ENCODE data around the gene PNKP.

PNKP gene

DNA sequence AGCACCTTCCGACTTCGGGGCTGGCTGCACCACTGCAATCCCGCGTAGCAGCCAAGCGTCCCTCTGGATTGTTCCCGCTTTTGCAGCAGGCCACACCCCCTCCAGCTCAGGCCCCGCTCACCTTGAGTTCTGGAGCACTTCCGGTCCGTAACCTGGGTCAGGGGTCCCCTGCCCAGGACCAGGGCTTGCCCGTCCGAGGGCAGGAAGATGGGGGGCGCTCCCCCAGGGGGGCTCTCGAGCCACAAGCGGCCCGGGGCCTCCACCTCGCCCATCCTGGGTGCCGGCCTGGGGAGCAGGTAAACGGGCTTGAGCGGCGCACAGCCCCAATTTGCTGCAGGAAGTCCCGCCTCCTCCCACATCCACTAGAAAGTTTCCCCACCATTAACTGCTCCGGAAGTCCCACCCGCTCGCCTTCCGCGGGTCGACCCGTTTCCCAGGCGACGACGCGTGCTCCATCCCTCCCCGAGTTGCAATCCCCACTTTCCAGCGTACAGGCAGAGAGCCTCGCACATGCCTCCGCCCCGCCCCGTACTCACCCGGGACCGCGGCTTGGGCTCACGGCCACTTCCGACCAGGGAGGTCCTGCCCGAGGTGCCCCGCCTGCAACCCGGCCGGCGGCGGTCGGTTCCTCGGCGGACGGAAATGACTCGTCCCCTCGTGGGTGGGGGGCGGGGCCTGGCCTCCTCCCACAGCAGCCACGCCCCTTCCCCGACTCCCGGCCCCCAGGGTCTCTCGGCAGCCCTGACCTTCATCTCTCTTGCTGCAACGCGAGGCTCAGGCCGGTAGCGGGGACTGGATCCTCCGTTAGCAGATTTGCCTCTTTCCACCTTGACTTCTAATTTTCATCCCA, at the start of gene PNKP:
Gene PNKP (minus strand): TSS at position 644 of the 850 bp plus-strand sequence. CDS start 372 bp downstream, at position 272.
- peak; percentile 84 for DNase-seq

DNA sequence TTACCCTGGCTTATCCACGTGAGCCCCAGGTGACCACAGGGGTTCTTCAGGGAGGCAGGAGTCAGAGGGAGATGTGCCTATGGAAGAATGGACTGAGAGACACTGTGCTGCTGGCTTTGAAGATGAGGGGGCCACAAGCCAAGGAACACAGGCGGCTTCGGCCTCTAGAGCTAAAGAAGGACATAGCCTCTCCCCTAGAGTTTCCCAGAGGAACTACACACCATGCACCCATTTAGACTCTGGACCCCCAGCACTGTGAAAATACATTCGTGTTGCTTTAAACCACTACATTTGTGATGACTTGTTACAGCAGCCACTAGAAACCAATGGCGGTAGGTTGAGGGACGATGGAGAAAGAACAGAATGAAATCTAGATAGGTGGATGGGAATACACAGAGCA, 47.9 kb upstream of the PNKP start:
- DNase-seq = no peak

DNA sequence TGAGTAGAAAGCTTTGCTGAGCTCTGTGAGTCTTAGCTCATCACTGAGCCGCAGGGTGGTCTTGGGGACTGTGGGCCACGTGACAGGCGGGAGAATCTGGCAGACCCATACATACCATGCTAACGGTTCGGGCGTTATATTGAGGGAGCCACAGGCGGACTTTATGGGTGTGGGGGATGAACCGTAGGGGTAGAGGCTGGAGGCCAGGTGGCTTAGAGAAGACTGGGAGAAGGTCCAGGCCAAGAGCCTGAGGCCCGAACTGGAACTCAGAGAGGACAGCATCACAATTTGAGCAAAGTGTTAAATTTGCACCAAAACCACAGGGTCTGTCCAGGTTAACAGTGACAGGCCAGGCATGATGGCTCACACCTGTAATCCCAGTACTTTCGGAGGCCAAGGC, 46.3 kb upstream of the PNKP start:
- DNase-seq = no peak

GRCh38 chr19:49912965-49913685, 45.7 kb upstream of the PNKP start:
- DNase-seq = no peak

- no peak for DNase-seq
These were observed 44.2 kb upstream of the PNKP start for GRCh38 chr19:49911381-49912145.

GRCh38 chr19:49910179-49910578, 42.8 kb upstream of the PNKP start:
- DNase-seq = no peak

DNA sequence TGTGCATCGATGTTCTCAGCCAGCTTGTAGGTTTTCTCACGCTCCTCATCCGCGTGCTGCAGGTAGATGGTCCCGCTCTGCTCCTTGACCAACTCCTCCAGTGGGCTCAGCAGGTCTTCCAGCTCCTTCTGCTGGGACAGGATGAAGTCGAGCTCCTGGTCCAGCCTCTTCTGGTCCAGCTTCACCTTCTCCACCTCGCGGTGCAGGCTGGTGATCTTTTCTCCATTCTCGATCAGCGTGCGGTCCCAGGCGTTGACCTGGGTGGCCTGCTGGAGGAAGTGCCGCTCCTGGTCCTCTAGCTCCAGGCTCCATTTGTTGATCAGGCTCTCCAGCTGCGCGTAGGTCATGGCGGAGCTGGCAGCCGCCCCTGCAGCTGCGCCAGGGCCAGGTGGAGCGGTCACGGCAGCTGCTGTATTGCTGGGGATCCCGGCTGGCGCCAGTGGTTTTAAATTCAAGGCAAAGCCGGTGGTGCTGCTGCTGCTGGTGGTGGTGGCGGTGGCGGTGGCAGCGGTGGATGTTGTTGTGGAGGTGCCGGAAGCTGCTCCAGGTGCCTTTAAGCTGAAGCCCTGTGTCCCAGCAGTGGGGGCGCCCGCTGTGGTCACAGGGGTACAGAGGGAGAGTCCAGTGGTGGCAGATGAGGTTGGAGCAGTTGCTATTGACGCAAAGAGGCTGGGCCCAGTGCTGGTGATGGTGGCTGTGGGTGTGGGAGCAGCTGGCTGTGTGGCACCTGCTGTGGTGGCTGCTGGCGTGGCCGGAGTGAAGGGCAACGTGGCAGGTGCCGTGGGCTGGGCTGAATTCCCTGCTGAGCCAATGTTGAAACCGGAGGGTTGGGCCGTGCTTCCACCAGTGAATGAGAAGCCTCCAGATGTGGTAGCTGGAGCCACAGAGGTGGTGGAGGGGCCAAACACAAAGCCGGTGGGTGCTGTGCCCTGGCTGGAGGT, 41.4 kb upstream of the PNKP start:
- DNase-seq = no peak

DNA sequence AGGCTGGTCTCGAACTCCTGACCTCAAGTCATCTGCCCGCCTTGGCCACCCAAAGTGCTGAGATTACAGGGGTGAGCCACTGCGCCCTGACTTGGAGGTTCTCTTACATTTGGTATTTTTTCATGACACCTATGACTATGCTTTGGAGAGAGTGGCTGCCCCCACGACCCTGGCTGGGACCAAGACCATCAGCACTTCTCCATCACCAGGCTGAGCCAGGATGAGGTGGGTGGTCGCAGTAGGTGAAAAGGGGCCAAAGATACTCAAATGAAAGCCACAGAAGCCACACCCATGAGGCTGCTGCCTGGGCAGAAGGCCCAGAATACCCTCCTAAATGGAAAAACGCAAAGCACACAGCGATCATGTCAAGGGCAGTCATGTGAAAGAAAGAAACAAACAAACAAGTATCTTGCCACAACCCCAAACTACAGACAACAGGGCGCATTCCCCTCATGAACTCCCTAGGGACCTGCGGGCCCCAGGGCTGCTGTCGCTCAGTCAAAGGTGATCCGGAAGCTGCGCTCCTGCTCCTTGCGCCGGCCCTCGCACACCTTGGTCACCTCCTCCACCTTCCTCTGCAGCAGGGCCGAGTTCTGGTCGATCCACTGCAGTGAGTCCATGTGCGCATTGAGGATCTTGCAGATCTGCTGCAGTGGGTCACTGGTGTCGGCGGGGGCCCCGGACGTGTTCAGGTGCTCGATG, 40.5 kb upstream of the PNKP start:
- no peak for DNase-seq

DNA sequence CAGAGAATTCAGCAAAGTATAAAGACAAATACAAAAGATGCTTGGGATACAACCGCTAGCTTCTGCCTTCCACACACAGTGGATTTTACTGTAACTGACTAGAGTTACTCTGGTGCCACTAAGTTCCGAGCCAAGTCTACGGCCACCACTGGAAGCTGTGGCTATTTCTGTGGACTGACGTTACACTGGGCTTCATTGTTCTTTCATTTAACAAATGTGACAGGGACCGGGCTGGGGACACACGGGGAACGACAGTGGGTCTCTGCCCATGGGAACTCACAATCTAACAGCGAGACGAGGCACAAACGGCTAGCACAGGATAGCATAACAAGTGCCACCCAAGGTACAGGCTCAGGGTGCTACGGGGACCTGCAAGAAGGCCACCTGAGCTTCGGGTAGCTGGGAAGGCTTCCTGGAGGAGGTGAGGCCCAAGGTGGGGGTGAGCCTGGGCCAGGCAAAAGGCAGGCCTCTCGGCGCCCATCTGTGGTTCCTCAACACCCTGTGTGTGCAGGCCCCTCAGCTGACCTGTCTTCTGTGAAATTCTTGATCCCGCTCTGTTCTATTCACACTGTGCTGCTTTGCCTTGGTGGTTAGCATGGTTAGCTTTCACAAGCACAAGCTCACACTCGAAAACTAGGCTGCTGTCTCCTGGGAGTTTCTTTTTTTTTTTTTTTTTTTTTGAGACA, 39.6 kb upstream of the PNKP start:
- no peak for DNase-seq

- no peak for DNase-seq
These were observed 36.8 kb upstream of the PNKP start for GRCh38 chr19:49904136-49904535.

- DNase-seq = no peak
These were observed 29.7 kb upstream of the PNKP start, which contains the start of gene IL4I1 for GRCh38 chr19:49896863-49897621. Gene IL4I1, minus strand, starts transcription at chr19:49896887. Its CDS starts 727 bp downstream, at chr19:49896160.

DNA sequence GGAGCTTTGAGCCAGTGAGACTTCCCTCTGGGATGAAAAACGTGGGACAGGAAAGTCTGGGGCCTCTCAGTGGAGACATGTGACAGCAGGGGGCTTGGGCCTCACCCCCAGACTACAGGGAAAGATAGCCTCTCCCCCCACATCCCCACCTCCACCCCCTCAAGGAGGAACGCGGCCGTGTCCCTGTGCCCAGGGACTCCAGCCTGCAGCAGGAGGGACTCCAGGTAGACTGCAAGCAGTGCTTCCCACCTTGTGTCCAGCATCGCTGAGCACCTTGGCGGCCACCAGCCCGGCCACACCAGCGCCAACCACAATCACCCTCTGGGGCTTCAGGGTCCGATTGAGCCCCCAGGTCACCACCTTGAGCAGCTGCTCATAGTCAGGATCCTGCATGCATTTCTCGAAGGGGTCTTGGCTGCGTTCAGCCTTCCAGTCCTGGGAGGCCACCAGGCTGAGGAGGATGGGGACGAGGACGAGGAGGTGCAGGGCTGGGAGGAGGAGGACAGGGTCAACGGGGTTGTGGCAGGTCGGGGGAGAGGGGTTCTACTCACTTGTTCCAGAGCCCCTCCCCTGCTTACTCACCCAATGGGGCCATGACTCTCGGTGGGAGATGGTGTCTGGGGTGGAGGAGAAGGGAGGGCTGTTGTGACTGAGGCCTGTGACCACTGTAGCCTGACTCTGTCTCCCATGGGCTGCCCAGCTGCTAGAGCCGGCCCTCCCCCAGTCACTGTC, 28.4 kb upstream of the PNKP start:
- DNase-seq = no peak

GRCh38 chr19:49894879-49895565, 27.6 kb upstream of the PNKP start:
- no peak for DNase-seq

- DNase-seq = no peak
These were observed 26.8 kb upstream of the PNKP start for GRCh38 chr19:49894011-49894664.

- no peak for DNase-seq
These were observed 25.3 kb upstream of the PNKP start for GRCh38 chr19:49892716-49893115.

- no peak for DNase-seq
These were observed 24.0 kb upstream of the PNKP start for GRCh38 chr19:49891393-49891792.

DNA sequence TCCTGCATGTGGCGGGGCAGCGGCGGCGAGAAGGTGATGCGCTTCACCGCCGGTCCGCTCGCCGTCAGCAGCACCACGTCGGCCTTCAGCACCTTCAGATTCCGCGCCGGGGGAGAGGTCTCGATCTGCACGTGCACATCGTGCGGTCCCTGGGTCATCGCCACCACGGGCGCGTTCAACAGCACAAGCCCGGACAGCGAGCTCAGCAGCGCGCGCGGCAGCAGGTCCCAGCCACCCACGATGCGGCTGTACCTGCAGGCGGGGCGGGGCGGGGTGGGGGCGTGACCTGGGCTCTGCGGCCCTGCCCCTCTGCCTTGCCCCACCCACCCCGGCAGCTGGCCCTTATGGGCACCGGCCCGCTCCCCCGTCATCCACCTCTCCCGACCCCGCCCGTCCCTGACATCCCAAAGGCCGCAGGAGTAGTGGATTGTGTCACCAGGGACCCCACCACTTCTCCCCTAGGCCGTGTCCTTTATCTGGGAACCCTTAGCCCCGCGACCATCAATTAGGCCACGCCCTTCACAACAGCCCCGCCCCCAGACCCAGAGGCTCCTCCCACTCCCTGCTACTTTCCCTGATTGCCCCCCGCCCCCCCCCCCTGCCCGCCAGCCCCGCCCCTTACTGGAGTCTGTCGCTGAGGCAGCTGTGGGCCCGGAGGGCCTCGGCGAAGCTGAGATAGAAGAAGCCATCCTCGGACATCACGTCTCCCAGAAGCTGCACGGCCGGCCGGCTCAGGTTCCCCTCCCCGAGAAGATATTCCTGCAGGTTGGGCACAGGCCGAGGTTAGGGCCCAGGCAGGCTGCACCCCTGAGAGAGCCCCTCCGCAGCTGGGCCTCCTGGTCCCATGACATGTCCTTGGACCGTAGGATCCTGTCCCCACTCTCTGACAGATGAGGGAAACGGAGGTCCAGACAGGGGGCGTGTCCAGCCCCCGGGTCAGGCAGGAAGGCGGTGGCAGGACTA, 23.3 kb upstream of the PNKP start:
- no peak for DNase-seq

All from NCI-H1092 (cell line).